HCT116 (cell line): Measurements from ENCODE around the gene RIMBP2. TPM values are rescaled to one million over a fixed set of nuclear protein-coding genes. Genes with fewer than 3 reads are reported as not detected.

Source experiments
- ATAC-seq: fragments of 200-7000 bp; cut with Tn5 transposase; 2 replicates; pipeline ENCODE4 v1.9.1; 2020; ENCODE audit warnings: mild to moderate bottlenecking, moderate library complexity
- BruUV-seq: library from RNA; stranded (reverse); fragments of 400-500 nt; replicated peaks from 2 replicates; lab custom pipeline; 2021; lab: Mats Ljungman, UMichigan
- CTCF ChIA-PET: fragments of 300-600 bp; sonication (Branson Sonifier 250); formaldehyde crosslinking; loops from one replicate; lab custom pipeline; 2021; ENCODE audit warnings: antibody characterized with exemption; lab: Charles Lee
- POLR2A ChIA-PET: fragments of 300-600, 350-600 bp; sonication (Branson Sonifier 250); formaldehyde crosslinking; loops from one replicate; lab custom pipeline; 2021; ENCODE audit warnings: antibody characterized with exemption; lab: Charles Lee
- RAD21 ChIA-PET, 2 experiments: fragments of 300-600 bp; sonication (Branson Sonifier 250); formaldehyde crosslinking; loops; one replicate each; lab custom pipeline; 2023; ENCODE audit warnings: low total read pairs in 2 of 2; ENCODE audit not compliant: uncharacterized antibody in 2 of 2, unreplicated experiment in 2 of 2, low non-redundant PET in 1 of 2; lab: Charles Lee
- DNase-seq: peaks from one replicate; pipeline ENCODE4 v3.0.0-alpha.2; 2010; ENCODE audit warnings: low read depth, low spot score
- H2AFZ ChIP-seq: fragments of 200-600 bp; shearing (Covaris generic), sonication (generic); 2 replicates; pipeline ENCODE4 v1.6.1; 2017; ENCODE audit warnings: low read depth, mixed run types, mixed read lengths, antibody characterized with exemption, low read length; ENCODE audit not compliant: poor library complexity, severe bottlenecking
- H3K27ac ChIP-seq: 2 replicates; pipeline ENCODE4 v1.5.1; 2012; ENCODE audit warnings: low read depth, low read length
- H3K27me3 ChIP-seq: fragments of 200-600 bp; sonication (generic); 2 replicates; pipeline ENCODE4 v1.6.1; 2016; ENCODE audit warnings: mixed run types, low read length, mixed read lengths; ENCODE audit not compliant: insufficient read depth
- H3K36me3 ChIP-seq, 2 experiments: fragments of 200-500 bp in 1 of 2; fragments of 200-600 bp in 1 of 2; sonication (Bioruptor generic) in 1 of 2; sonication (generic) in 1 of 2; 2 replicates each; pipeline versions ENCODE4 v1.5.1 to v1.6.1; 2014 to 2016; ENCODE audit warnings: low read length in 2 of 2, inconsistent platforms in 1 of 2, mixed read lengths in 1 of 2, mixed run types in 1 of 2; ENCODE audit not compliant: insufficient read depth in 2 of 2, control insufficient read depth in 1 of 2
- H3K4me1 ChIP-seq, 2 experiments: fragments of 200-600 bp in 1 of 2; sonication (generic) in 1 of 2; 2 replicates each; pipeline versions ENCODE4 v1.5.1 to v1.6.1; 2012 to 2017; ENCODE audit warnings: low read length in 2 of 2, inconsistent platforms in 1 of 2, mild to moderate bottlenecking in 1 of 2, mixed read lengths in 1 of 2, mixed run types in 1 of 2, moderate library complexity in 1 of 2; ENCODE audit not compliant: insufficient read depth in 2 of 2, control insufficient read depth in 1 of 2
- H3K4me2 ChIP-seq: fragments of 200-600 bp; sonication (generic); 2 replicates; pipeline ENCODE4 v1.6.1; 2017; ENCODE audit warnings: mixed run types, low read length, mixed read lengths
- H3K4me3 ChIP-seq, 2 experiments: fragments of 200-600 bp in 1 of 2; sonication (generic) in 1 of 2; replicated peaks in 1 of 2; 2 replicates each; pipeline ENCODE4 v1.5.1; 2011 to 2016; ENCODE audit warnings: low read length in 2 of 2, control low read depth in 1 of 2, low read depth in 1 of 2, mild to moderate bottlenecking in 1 of 2, mixed read lengths in 1 of 2, mixed run types in 1 of 2
- H3K79me2 ChIP-seq: fragments of 200-600 bp; sonication (generic); 2 replicates; pipeline ENCODE4 v1.6.1; 2017; ENCODE audit warnings: mild to moderate bottlenecking, mixed run types, low read length, moderate library complexity, mixed read lengths; ENCODE audit not compliant: insufficient read depth
- H3K9ac ChIP-seq: fragments of 200-600 bp; sonication (generic); 2 replicates; pipeline ENCODE4 v1.6.1; 2016; ENCODE audit warnings: low read length, mixed read lengths
- H3K9me2 ChIP-seq: fragments of 200-600 bp; sonication (generic), shearing (Covaris generic); 2 replicates; pipeline ENCODE4 v1.6.1; 2017; ENCODE audit warnings: mixed run types, mild to moderate bottlenecking, moderate library complexity; ENCODE audit not compliant: insufficient read depth
- H3K9me3 ChIP-seq, 2 experiments: fragments of 200-500 bp in 1 of 2; fragments of 200-600 bp in 1 of 2; sonication (Bioruptor generic) in 1 of 2; sonication (generic) in 1 of 2; 2 replicates each; pipeline ENCODE4 v1.6.1; 2014 to 2017; ENCODE audit warnings: low read length in 2 of 2, mixed read lengths in 2 of 2, inconsistent platforms in 1 of 2, low read depth in 1 of 2, mild to moderate bottlenecking in 1 of 2, mixed run types in 1 of 2, moderate library complexity in 1 of 2; ENCODE audit not compliant: control insufficient read depth in 1 of 2, insufficient read depth in 1 of 2
- H4K20me1 ChIP-seq: fragments of 200-600 bp; sonication (generic), shearing (Covaris generic); 2 replicates; pipeline ENCODE4 v1.6.1; 2017; ENCODE audit warnings: mixed run types, mild to moderate bottlenecking, moderate library complexity; ENCODE audit not compliant: insufficient read depth
- EGR1 ChIP-seq: IDR thresholded peaks from 2 replicates; pipeline ENCODE4 v1.6.1; 2012; ENCODE audit warnings: low read depth
- ELF1 ChIP-seq: IDR thresholded peaks from 2 replicates; pipeline ENCODE4 v1.6.1; 2012; ENCODE audit warnings: low read depth, borderline replicate concordance
- EZH2 ChIP-seq: fragments of 200-600 bp; sonication (generic); IDR thresholded peaks from 2 replicates; pipeline ENCODE4 v1.6.1; 2017; ENCODE audit warnings: antibody characterized with exemption, mixed run types
- MAX ChIP-seq: IDR thresholded peaks from 2 replicates; pipeline ENCODE4 v1.6.1; 2012
- POLR2AphosphoS5 ChIP-seq: IDR thresholded peaks from 2 replicates; pipeline ENCODE4 v1.6.1; 2011; ENCODE audit warnings: mild to moderate bottlenecking, low read depth, low read length, moderate library complexity
- RAD21 ChIP-seq: IDR thresholded peaks from 2 replicates; pipeline ENCODE4 v1.6.1; 2012; ENCODE audit warnings: low read depth, mild to moderate bottlenecking
- SP1 ChIP-seq: IDR thresholded peaks from 2 replicates; pipeline ENCODE4 v1.6.1; 2012; ENCODE audit warnings: low read depth
- SRF ChIP-seq: IDR thresholded peaks from 2 replicates; pipeline ENCODE4 v1.6.1; 2012; ENCODE audit warnings: low read depth
- TCF7L2 ChIP-seq: IDR thresholded peaks from 2 replicates; pipeline ENCODE4 v1.7.0; 2011; ENCODE audit warnings: borderline replicate concordance, inconsistent platforms; ENCODE audit not compliant: insufficient read depth, insufficient read length; ENCODE audit errors: extremely low read depth
- YY1 ChIP-seq: IDR thresholded peaks from 2 replicates; pipeline ENCODE4 v1.6.1; 2011; ENCODE audit warnings: low read length, low read depth, moderate library complexity, mild to moderate bottlenecking; ENCODE audit not compliant: insufficient replicate concordance; ENCODE audit errors: extremely low read depth
- ZBTB33 ChIP-seq: IDR thresholded peaks from 2 replicates; pipeline ENCODE4 v1.6.1; 2011; ENCODE audit warnings: mild to moderate bottlenecking, low read length, moderate library complexity; ENCODE audit not compliant: insufficient replicate concordance; ENCODE audit errors: extremely low read depth
- ZNF274 ChIP-seq: fragments of 200-500 bp; sonication (Bioruptor generic); IDR thresholded peaks from 2 replicates; pipeline ENCODE4 v1.6.1; 2014; ENCODE audit warnings: mild to moderate bottlenecking, low read depth, low read length, inconsistent platforms
- intact Hi-C: fragments of 100-400 bp; cut with micrococcal nuclease; formaldehyde crosslinking; loops from 2 replicates; pipeline ENCODE4 v1.10.0; 2022
- total RNA-seq: library from RNA; stranded (reverse); gene quantifications from one replicate; pipeline ENCODE4 v1.2.1, GENCODE V29; 2021; ENCODE audit not compliant: unreplicated experiment

Gene RIMBP2
- total RNA-seq, 1 experiment from 2014 or later, result not detected

- ChIA-PET RAD21 (no interaction called here), CTCF (interaction anchor here (0.6 kb wide), 1 partner anchor 367 kb away, joined by 4 read pairs; no protein-coding TSS in a partner anchor), POLR2A (no interaction called here)
- ATAC-seq (no peak), DNase-seq (no peak)
- TF ChIP-seq SP1 (no peak), EZH2 (no peak), ELF1 (no peak), YY1 (no peak), RAD21 (no peak), POLR2AphosphoS5 (no peak), SRF (no peak), EGR1 (no peak), MAX (no peak), TCF7L2 (no peak), ZBTB33 (no peak), ZNF274 (no peak)
- Histone ChIP-seq H4K20me1 (no peaks in the 10 kb centered on the region), H2AFZ (no peak overlapping the region), H3K79me2 (no peaks in the 10 kb centered on the region), H3K9ac (no peak overlapping the region), H3K4me1 (no peaks in the 10 kb centered on the region), H3K27ac (no peak overlapping the region), H3K4me2 (no peak overlapping the region), H3K9me2 (no peaks in the 10 kb centered on the region), H3K36me3 (no peaks in the 10 kb centered on the region), H3K9me3 (no peaks in the 10 kb centered on the region), H3K27me3 (no peaks in the 10 kb centered on the region), H3K4me3 (no peak overlapping the region)
- intact Hi-C loops, result no loop called here
- no TSS peak for BruUV-seq
Measured at GRCh38 chr12:130665753-130666152, 50.3 kb downstream of the RIMBP2 start.
